T-helper 2 cell treated with Interferon-gamma antibody and Interleukin-4, amounts not matched to agents 5 μg/mL and 100 μg/mL, for 36 hours (primary cell): Measurements from ENCODE around the gene CELA2B.
"Not testable (repeated sequence)": the region's sequence is repeated elsewhere in the genome, so short reads cannot be mapped to it uniquely, and the experiment has no call there.

Experiments used
- DNase-seq: peaks from one replicate; pipeline ENCODE4 v3.0.0; 2021; ENCODE audit warnings: low spot score
- H3K27ac Mint-ChIP-seq: one replicate; pipeline ENCODE4 v1.8.0; 2021; ENCODE audit warnings: mild to moderate bottlenecking, mixed read lengths
- H3K27me3 Mint-ChIP-seq: one replicate; pipeline ENCODE4 v1.8.0; 2021; ENCODE audit warnings: low read depth, mixed read lengths
- H3K36me3 Mint-ChIP-seq: one replicate; pipeline ENCODE4 v1.8.0; 2021; ENCODE audit warnings: low read depth, mixed read lengths
- H3K4me1 Mint-ChIP-seq: one replicate; pipeline ENCODE4 v1.8.0; 2021; ENCODE audit warnings: low read depth, mixed read lengths
- H3K4me3 Mint-ChIP-seq: one replicate; pipeline ENCODE4 v1.8.0; 2022; ENCODE audit warnings: mild to moderate bottlenecking, moderate library complexity, mixed read lengths
- H3K9me3 Mint-ChIP-seq: one replicate; pipeline ENCODE4 v1.8.0; 2021; ENCODE audit warnings: mixed read lengths

The CELA2B gene

GRCh38 chr1:15475752-15476314 is at the start of gene CELA2B:
Gene CELA2B (plus strand): TSS chr1:15476104. CDS start chr1:15476126, 22 bp downstream.
- no peak within 1 kb of the TSS for H3K4me3 Mint-ChIP-seq
- H3K36me3 Mint-ChIP-seq, result no peaks in the 10 kb centered on the region
- H3K27me3 Mint-ChIP-seq, result no peaks in the 10 kb centered on the region
- no peak for DNase-seq
- no peaks in the 10 kb centered on the region for H3K4me1 Mint-ChIP-seq
- no peak within 1 kb of the TSS for H3K27ac Mint-ChIP-seq
- H3K9me3 Mint-ChIP-seq, result no peaks in the 10 kb centered on the region

GRCh38 chr1:15426492-15427279 is 49.2 kb upstream of the CELA2B start:
- H3K4me3 Mint-ChIP-seq, result no peak overlapping the region
- H3K27me3 Mint-ChIP-seq, result no peaks in the 10 kb centered on the region
- no peaks in the 10 kb centered on the region for H3K9me3 Mint-ChIP-seq
- peaks cover 14% of the 10 kb centered on the region for H3K4me1 Mint-ChIP-seq
- no peak for DNase-seq
- H3K36me3 Mint-ChIP-seq, result peaks cover 31% of the 10 kb centered on the region
- no peak overlapping the region for H3K27ac Mint-ChIP-seq

GRCh38 chr1:15427280-15427666 is 48.6 kb upstream of the CELA2B start:
- no peaks in the 10 kb centered on the region for H3K9me3 Mint-ChIP-seq
- H3K4me3 Mint-ChIP-seq, result no peak overlapping the region
- no peak for DNase-seq
- peaks cover 29% of the 10 kb centered on the region for H3K36me3 Mint-ChIP-seq
- H3K27me3 Mint-ChIP-seq, result no peaks in the 10 kb centered on the region
- H3K27ac Mint-ChIP-seq, result no peak overlapping the region
- peaks cover 13% of the 10 kb centered on the region for H3K4me1 Mint-ChIP-seq

GRCh38 chr1:15428252-15428651 is 47.7 kb upstream of the CELA2B start:
- Mint-ChIP-seq H3K36me3 (peaks cover 28% of the 10 kb centered on the region), H3K4me1 (peaks cover 13% of the 10 kb centered on the region)
- not testable (repeated sequence) for H3K9me3 Mint-ChIP-seq, DNase-seq, H3K4me3 Mint-ChIP-seq, H3K27ac Mint-ChIP-seq, H3K27me3 Mint-ChIP-seq

GRCh38 chr1:15428815-15429435 is 47.0 kb upstream of the CELA2B start:
- Mint-ChIP-seq H3K27ac (no peak overlapping the region), H3K4me1 (peaks cover 13% of the 10 kb centered on the region), H3K4me3 (no peak overlapping the region), H3K36me3 (peaks cover 25% of the 10 kb centered on the region), H3K27me3 (no peaks in the 10 kb centered on the region), H3K9me3 (no peaks in the 10 kb centered on the region)
- no peak for DNase-seq

GRCh38 chr1:15429701-15430149 is 46.2 kb upstream of the CELA2B start:
- DNase-seq, result no peak
- Mint-ChIP-seq H3K27me3 (no peaks in the 10 kb centered on the region), H3K9me3 (no peaks in the 10 kb centered on the region), H3K36me3 (peaks cover 22% of the 10 kb centered on the region), H3K27ac (no peak overlapping the region), H3K4me1 (peaks cover 9% of the 10 kb centered on the region), H3K4me3 (no peak overlapping the region)

GRCh38 chr1:15430787-15431570 is 44.9 kb upstream of the CELA2B start:
- Mint-ChIP-seq H3K4me1 (peaks cover 8% of the 10 kb centered on the region), H3K9me3 (no peaks in the 10 kb centered on the region), H3K36me3 (peaks cover 21% of the 10 kb centered on the region), H3K4me3 (no peak overlapping the region), H3K27ac (no peak overlapping the region), H3K27me3 (no peaks in the 10 kb centered on the region)
- peak; percentile 57 for DNase-seq

- H3K9me3 Mint-ChIP-seq, result no peaks in the 10 kb centered on the region
- DNase-seq, result no peak
- no peak overlapping the region for H3K4me3 Mint-ChIP-seq
- no peak overlapping the region for H3K27ac Mint-ChIP-seq
- peaks cover 15% of the 10 kb centered on the region for H3K36me3 Mint-ChIP-seq
- H3K4me1 Mint-ChIP-seq, result peaks cover 2% of the 10 kb centered on the region
- H3K27me3 Mint-ChIP-seq, result no peaks in the 10 kb centered on the region
Observed at GRCh38 chr1:15431571-15431948, 44.3 kb upstream of the CELA2B start.

- no peaks in the 10 kb centered on the region for H3K27me3 Mint-ChIP-seq
Observed at GRCh38 chr1:15432324-15432723, 43.6 kb upstream of the CELA2B start.

GRCh38 chr1:15433471-15433870 is 42.4 kb upstream of the CELA2B start:
- no peak overlapping the region for H3K4me3 Mint-ChIP-seq
- DNase-seq, result no peak
- H3K36me3 Mint-ChIP-seq, result peaks cover 6% of the 10 kb centered on the region
- no peaks in the 10 kb centered on the region for H3K27me3 Mint-ChIP-seq
- H3K27ac Mint-ChIP-seq, result no peak overlapping the region
- peaks cover 2% of the 10 kb centered on the region for H3K4me1 Mint-ChIP-seq
- no peaks in the 10 kb centered on the region for H3K9me3 Mint-ChIP-seq

More at GRCh38 chr1:15432324-15432723, 43.6 kb upstream of the CELA2B start:
- peaks cover 13% of the 10 kb centered on the region for H3K36me3 Mint-ChIP-seq
- peaks cover 2% of the 10 kb centered on the region for H3K4me1 Mint-ChIP-seq
- H3K9me3 Mint-ChIP-seq, result no peaks in the 10 kb centered on the region
- no peak overlapping the region for H3K4me3 Mint-ChIP-seq
- no peak for DNase-seq
- H3K27ac Mint-ChIP-seq, result no peak overlapping the region

- not testable (repeated sequence) for H3K9me3 Mint-ChIP-seq, DNase-seq, H3K27me3 Mint-ChIP-seq, H3K4me3 Mint-ChIP-seq, H3K4me1 Mint-ChIP-seq, H3K27ac Mint-ChIP-seq, H3K36me3 Mint-ChIP-seq
Observed at GRCh38 chr1:15434739-15435138, 41.2 kb upstream of the CELA2B start.

- H3K27ac Mint-ChIP-seq, result no peak overlapping the region
- no peak overlapping the region for H3K4me3 Mint-ChIP-seq
- DNase-seq, result no peak
- no peaks in the 10 kb centered on the region for H3K9me3 Mint-ChIP-seq
- no peaks in the 10 kb centered on the region for H3K27me3 Mint-ChIP-seq
- peaks cover under 1% of the 10 kb centered on the region for H3K36me3 Mint-ChIP-seq
- H3K4me1 Mint-ChIP-seq, result no peaks in the 10 kb centered on the region
Observed at GRCh38 chr1:15435239-15436077, 40.4 kb upstream of the CELA2B start.

GRCh38 chr1:15436881-15437442 is 38.9 kb upstream of the CELA2B start:
- no peaks in the 10 kb centered on the region for H3K27me3 Mint-ChIP-seq
- H3K36me3 Mint-ChIP-seq, result no peaks in the 10 kb centered on the region
- H3K9me3 Mint-ChIP-seq, result no peaks in the 10 kb centered on the region
- H3K4me1 Mint-ChIP-seq, result no peaks in the 10 kb centered on the region
- no peak for DNase-seq
- no peak overlapping the region for H3K27ac Mint-ChIP-seq
- no peak overlapping the region for H3K4me3 Mint-ChIP-seq
